Measurements from ENCODE around the gene GRIK5. TPM values are rescaled to one million over a fixed set of nuclear protein-coding genes. Genes with fewer than 3 reads are reported as not detected.

GRIK5 gene
- total and polyA plus RNA-seq, 2 donors: 0.33 to 1.7 TPM

DNA sequence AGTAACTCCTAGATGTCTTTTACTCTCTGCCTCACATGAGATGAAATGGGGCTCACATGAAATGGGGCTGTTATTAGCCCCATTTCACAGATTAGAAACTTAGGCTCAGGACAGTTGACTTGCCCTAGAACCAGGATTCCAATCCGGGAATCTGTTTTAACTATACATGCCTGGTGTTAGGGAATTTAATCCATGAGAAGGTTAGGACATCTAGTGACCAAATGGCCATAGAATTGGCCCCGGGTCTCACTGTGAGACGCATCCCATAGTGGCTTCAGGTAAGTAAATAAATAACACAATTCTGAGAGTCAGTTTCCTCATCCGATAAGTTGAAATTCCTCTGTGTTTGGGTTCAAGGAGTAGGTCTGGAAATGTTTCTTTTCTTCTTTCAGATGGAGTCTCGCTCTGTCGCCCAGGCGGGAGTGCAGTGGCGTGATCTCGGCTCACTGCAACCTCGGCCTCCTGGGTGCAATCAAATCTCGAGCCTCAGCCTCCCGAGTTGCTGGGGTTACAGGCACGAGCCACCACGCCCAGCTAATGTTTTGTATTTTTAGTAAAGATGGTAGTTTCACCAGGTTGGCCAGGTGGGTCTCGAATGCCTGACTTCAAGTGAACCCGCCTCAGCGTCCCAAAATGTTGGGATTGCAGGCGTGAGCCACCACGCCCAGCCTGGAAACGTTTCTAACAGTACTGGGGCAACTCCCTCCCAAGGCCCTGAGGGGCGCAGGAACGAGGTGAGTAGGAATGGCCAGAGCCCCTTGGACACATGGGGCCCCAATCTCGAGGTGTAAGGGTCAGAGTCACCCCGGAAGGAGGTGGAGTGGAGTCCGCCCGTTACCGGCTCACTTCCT lies 4.7 kb upstream of the GRIK5 start:
- Histone ChIP-seq H3K4me1 (ENCODE audit: control insufficient read depth in 2 of 2, insufficient read depth in 2 of 2, low read length in 2 of 2) (peaks cover 17 to 32% of the 10 kb centered on the region in 2 donors), H3K36me3 (ENCODE audit: control insufficient read depth in 2 of 2, insufficient read depth in 2 of 2, low read length in 1 of 2) (peaks cover 13 to 17% of the 10 kb centered on the region in 2 donors), H3K4me3 (ENCODE audit: low read length in 2 of 2) (peak overlapping the region; percentile 86 to 91), H3K27me3 (ENCODE audit: control insufficient read depth in 2 of 2, insufficient read depth in 1 of 2, low read length in 1 of 2) (peaks cover 2 to 13% of the 10 kb centered on the region in 2 donors), H3K9me3 (ENCODE audit: control insufficient read depth in 2 of 2, insufficient read depth in 1 of 2, low read length in 1 of 2) (no peaks in the 10 kb centered on the region), H3K27ac (ENCODE audit: low read depth in 1 of 2, low read length in 1 of 2) (peak overlapping the region; percentile 94 to 98)
- DNase-seq (ENCODE audit: low read depth in 6 of 9, low spot score in 9 of 9): peak in 1 of 9 donors; percentile 12
- WGBS: 68% methylated on average over 27 of the region's 27 CpGs

DNA sequence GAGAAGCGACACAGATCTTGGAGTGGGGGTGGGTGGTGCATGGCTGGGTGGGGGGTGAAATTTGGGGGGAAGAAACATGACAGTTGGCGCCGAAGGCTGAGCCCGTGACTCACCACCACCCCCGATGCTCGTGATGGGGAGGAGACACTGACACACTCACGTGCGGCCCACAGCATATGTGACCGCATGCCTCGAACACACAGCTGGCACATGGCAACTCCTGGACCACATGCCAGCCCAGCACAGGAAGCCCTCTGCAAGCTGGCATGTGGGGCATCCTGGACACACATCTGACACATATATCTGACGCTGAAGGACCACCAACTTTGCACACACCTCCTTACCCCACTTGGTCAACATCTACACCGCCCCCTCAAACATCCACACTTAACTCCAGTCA lies 1.2 kb upstream of the GRIK5 start:
- Histone ChIP-seq H3K36me3 (ENCODE audit: control insufficient read depth in 2 of 2, insufficient read depth in 2 of 2, low read length in 1 of 2) (no peaks in the 10 kb centered on the region), H3K4me1 (ENCODE audit: control insufficient read depth in 2 of 2, insufficient read depth in 2 of 2, low read length in 2 of 2) (peaks cover 14 to 28% of the 10 kb centered on the region in 2 donors), H3K9me3 (ENCODE audit: control insufficient read depth in 2 of 2, insufficient read depth in 1 of 2, low read length in 1 of 2) (no peaks in the 10 kb centered on the region), H3K4me3 (ENCODE audit: low read length in 2 of 2) (no peak overlapping the region), H3K27ac (ENCODE audit: low read depth in 1 of 2, low read length in 1 of 2) (no peak overlapping the region), H3K27me3 (ENCODE audit: control insufficient read depth in 2 of 2, insufficient read depth in 1 of 2, low read length in 1 of 2) (peaks cover 5 to 38% of the 10 kb centered on the region in 2 donors)
- no peak for DNase-seq (ENCODE audit: low read depth in 6 of 9, low spot score in 9 of 9)
- WGBS: 97% methylated on average over 12 of the region's 12 CpGs

DNA sequence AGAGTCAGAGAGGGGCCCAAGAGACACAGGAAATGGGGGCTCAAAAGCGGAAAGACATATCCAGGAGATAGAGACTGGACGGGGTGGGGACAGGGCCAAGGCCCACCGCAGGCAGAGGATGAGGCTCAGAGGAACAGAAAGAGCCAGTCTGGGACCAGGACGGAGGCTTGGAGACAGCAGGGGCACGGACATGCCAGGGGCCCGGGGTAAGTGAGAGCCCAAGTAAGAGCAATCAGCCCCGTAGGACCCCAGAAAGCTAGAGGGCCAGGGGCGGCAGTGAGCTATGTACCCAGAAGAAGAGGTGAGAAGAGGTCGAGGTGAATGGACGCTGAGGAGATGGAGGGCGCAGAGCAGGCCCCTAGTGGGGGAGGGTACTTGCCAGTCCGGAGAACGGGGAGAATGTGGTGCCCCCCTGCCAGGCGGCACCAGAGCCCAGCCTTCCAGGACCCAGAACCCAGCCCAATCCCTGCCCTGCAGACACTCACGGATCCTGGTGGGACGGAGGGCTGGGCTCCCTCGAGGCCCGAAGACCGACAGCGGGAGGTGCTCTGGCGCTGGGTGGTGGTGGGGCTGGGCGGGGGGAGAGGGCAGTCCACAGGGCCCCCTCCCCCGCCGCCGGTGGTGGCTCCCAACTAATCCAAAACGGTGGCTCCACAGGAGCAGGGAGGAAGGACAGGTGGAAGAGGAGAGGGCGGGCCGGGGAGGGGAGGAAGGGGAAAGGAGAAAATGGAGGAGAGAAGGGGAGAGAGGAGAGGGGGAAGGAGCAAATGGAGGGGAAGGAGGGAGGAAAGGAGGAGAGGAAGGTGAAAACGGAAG lies 1.0 kb downstream of the GRIK5 start:
- peak overlapping the region in 1 of 2 donors; percentile 26 for H3K4me3 ChIP-seq (ENCODE audit: low read length in 2 of 2)
- no peaks in the 10 kb centered on the region for H3K36me3 ChIP-seq (ENCODE audit: control insufficient read depth in 2 of 2, insufficient read depth in 2 of 2, low read length in 1 of 2)
- WGBS: 16% methylated on average over 29 of the region's 29 CpGs
- peaks cover 5 to 38% of the 10 kb centered on the region in 2 donors for H3K27me3 ChIP-seq (ENCODE audit: control insufficient read depth in 2 of 2, insufficient read depth in 1 of 2, low read length in 1 of 2)
- H3K27ac ChIP-seq (ENCODE audit: low read depth in 1 of 2, low read length in 1 of 2): no peak overlapping the region
- no peaks in the 10 kb centered on the region for H3K9me3 ChIP-seq (ENCODE audit: control insufficient read depth in 2 of 2, insufficient read depth in 1 of 2, low read length in 1 of 2)
- H3K4me1 ChIP-seq (ENCODE audit: control insufficient read depth in 2 of 2, insufficient read depth in 2 of 2, low read length in 2 of 2): peaks cover 7 to 21% of the 10 kb centered on the region in 2 donors
- no peak for DNase-seq (ENCODE audit: low read depth in 6 of 9, low spot score in 9 of 9)

DNA sequence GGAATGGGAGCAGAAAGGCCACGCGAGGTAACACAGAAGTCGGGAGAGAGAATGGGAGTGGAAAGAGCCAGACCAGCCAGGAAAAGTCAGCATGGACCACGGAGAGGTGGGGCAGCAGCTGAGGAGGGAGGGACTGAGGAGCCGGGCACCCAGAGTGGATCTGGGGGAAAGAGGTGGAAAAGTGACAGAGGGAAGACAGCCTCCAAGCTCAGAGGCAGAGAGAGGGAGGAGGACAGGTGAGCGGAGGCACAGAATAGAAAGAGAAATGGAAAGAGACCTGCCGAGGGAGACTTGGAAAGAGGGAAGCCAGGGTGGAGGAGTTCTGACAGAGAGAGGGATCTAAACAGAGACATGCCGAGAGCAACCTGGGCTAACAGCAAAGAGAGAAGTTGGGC lies 1.6 kb downstream of the GRIK5 start:
- WGBS: 72% methylated on average over 8 of the region's 8 CpGs
- no peaks in the 10 kb centered on the region for H3K36me3 ChIP-seq (ENCODE audit: control insufficient read depth in 2 of 2, insufficient read depth in 2 of 2, low read length in 1 of 2)

DNA sequence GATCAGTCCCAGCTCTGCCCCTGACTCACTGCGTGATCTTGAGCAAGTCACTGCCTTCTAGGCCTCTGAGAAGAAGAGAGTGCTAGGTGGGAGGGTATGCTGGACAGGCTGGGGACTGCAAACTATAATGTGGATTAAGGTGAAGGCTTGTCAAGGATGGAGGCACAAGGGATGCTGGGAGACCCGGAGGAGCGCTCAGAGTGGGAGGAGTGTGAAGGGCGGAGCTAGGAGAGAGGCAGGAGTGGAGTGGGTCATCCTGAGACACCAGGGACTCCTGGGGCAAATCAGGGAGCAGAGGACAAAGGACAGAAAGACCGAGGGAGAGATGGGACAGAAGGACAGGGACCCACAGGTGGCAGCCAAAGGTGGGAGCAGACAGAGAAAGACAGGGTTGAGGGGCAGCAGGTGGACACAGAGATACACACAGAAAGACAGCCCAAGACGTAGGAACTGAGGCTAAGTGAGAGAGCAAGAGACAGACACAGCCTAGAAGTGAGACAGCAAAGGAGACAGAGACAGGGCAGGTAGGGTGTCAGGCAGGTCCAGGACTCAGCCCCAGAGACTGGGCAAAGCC lies 2.6 kb downstream of the GRIK5 start:
- H3K36me3 ChIP-seq (ENCODE audit: control insufficient read depth in 2 of 2, insufficient read depth in 2 of 2, low read length in 1 of 2): no peaks in the 10 kb centered on the region
- H3K4me3 ChIP-seq (ENCODE audit: low read length in 2 of 2): no peak overlapping the region
- DNase-seq (ENCODE audit: low read depth in 6 of 9, low spot score in 9 of 9): no peak
- H3K4me1 ChIP-seq (ENCODE audit: control insufficient read depth in 2 of 2, insufficient read depth in 2 of 2, low read length in 2 of 2): peaks cover 7 to 21% of the 10 kb centered on the region in 2 donors
- H3K9me3 ChIP-seq (ENCODE audit: control insufficient read depth in 2 of 2, insufficient read depth in 1 of 2, low read length in 1 of 2): no peaks in the 10 kb centered on the region
- H3K27ac ChIP-seq (ENCODE audit: low read depth in 1 of 2, low read length in 1 of 2): no peak overlapping the region
- 93% methylated on average over 6 of the region's 6 CpGs for WGBS
- H3K27me3 ChIP-seq (ENCODE audit: control insufficient read depth in 2 of 2, insufficient read depth in 1 of 2, low read length in 1 of 2): peaks cover 5 to 38% of the 10 kb centered on the region in 2 donors

More for the DNA sequence above, 1.6 kb downstream of the GRIK5 start:
- Histone ChIP-seq H3K9me3 (ENCODE audit: control insufficient read depth in 2 of 2, insufficient read depth in 1 of 2, low read length in 1 of 2) (no peaks in the 10 kb centered on the region), H3K4me1 (ENCODE audit: control insufficient read depth in 2 of 2, insufficient read depth in 2 of 2, low read length in 2 of 2) (peaks cover 7 to 21% of the 10 kb centered on the region in 2 donors), H3K27ac (ENCODE audit: low read depth in 1 of 2, low read length in 1 of 2) (no peak overlapping the region), H3K4me3 (ENCODE audit: low read length in 2 of 2) (no peak overlapping the region), H3K27me3 (ENCODE audit: control insufficient read depth in 2 of 2, insufficient read depth in 1 of 2, low read length in 1 of 2) (peaks cover 5 to 38% of the 10 kb centered on the region in 2 donors)
- DNase-seq (ENCODE audit: low read depth in 6 of 9, low spot score in 9 of 9): no peak

DNA sequence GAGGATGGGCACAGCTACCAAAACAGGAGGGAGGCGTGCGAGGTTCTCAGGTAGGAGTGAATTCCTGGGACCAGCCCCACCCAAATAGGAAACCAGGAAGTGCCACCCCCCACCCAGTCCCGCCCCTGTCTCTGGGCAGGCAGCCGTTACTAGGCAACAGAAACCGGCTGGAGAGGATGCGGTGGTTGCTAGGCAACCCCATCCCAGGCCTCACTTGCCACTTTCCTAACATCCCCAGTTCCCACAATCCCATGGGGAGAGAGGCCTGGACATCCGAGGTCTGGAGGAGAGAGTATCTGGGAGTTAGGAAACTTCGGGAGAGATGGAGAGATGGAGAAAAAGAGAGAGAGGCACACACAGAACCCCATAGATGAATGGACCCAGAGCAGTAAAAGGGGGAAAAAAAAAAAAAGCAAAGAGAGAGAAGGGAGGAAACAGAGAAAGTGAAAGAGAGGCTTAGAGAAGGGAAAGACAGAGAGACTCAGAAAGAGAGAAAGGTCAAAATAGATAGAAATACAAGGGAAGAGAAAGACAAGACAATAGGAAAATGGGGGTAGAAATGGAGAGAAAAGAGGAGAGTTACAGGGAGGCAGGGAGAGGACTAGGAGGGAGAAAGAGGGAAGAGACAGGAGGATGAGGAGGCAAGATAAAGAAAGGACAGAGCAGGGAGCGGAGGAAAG lies 3.8 kb downstream of the GRIK5 start:
- H3K9me3 ChIP-seq (ENCODE audit: control insufficient read depth in 2 of 2, insufficient read depth in 1 of 2, low read length in 1 of 2): no peaks in the 10 kb centered on the region
- H3K4me1 ChIP-seq (ENCODE audit: control insufficient read depth in 2 of 2, insufficient read depth in 2 of 2, low read length in 2 of 2): peaks cover 7 to 21% of the 10 kb centered on the region in 2 donors
- H3K27ac ChIP-seq (ENCODE audit: low read depth in 1 of 2, low read length in 1 of 2): no peak overlapping the region
- no peaks in the 10 kb centered on the region for H3K36me3 ChIP-seq (ENCODE audit: control insufficient read depth in 2 of 2, insufficient read depth in 2 of 2, low read length in 1 of 2)
- DNase-seq (ENCODE audit: low read depth in 6 of 9, low spot score in 9 of 9): no peak
- 88% methylated on average over 9 of the region's 9 CpGs for WGBS
- no peak overlapping the region for H3K4me3 ChIP-seq (ENCODE audit: low read length in 2 of 2)
- H3K27me3 ChIP-seq (ENCODE audit: control insufficient read depth in 2 of 2, insufficient read depth in 1 of 2, low read length in 1 of 2): peaks cover 5 to 38% of the 10 kb centered on the region in 2 donors

DNA sequence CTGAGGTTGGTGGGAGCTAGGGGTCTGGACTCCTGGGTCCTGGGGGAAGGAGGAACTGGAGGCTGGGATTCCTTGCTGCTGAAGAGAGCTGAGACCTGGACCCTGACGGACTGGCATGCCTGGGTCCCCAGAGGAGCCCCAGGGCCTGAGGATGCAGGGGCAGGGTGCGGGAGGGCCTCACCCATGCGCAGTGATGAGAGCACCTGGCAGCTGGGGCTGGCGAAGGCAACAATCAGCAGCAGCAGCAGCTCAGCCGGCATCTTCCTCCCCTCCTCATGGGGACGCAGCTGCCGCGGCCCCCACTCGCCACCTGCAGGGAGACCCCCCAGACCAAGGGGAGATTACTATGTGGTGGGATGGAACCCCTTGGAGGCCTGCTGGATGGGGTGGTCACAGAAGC lies 4.5 kb downstream of the GRIK5 start:
- no peak overlapping the region for H3K4me3 ChIP-seq (ENCODE audit: low read length in 2 of 2)
- no peaks in the 10 kb centered on the region for H3K9me3 ChIP-seq (ENCODE audit: control insufficient read depth in 2 of 2, insufficient read depth in 1 of 2, low read length in 1 of 2)
- H3K4me1 ChIP-seq (ENCODE audit: control insufficient read depth in 2 of 2, insufficient read depth in 2 of 2, low read length in 2 of 2): peaks cover 7 to 17% of the 10 kb centered on the region in 2 donors
- DNase-seq (ENCODE audit: low read depth in 6 of 9, low spot score in 9 of 9): no peak
- H3K27me3 ChIP-seq (ENCODE audit: control insufficient read depth in 2 of 2, insufficient read depth in 1 of 2, low read length in 1 of 2): peaks cover 5 to 33% of the 10 kb centered on the region in 2 donors
- H3K36me3 ChIP-seq (ENCODE audit: control insufficient read depth in 2 of 2, insufficient read depth in 2 of 2, low read length in 1 of 2): no peaks in the 10 kb centered on the region
- H3K27ac ChIP-seq (ENCODE audit: low read depth in 1 of 2, low read length in 1 of 2): no peak overlapping the region
- 97% methylated on average over 9 of the region's 9 CpGs for WGBS

DNA sequence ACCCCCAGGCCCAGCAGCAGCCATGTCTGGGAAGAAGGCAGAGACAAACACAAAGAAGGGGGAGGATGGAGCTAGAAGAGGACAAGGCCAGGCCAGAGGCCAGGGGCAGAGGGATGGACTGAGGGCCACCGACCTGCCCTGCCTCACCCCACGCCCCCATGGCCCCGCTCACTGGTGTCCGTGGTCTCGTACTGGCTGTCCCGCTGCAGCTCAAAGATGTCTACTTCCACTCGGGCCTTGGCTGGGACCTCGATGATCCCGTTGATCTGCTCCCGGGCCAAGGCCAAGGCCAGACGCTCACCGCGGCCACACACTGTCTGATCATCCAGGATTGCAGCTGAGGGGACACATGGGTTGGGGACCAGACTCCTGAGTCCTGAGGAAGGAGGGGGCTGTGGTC lies 5.0 kb downstream of the GRIK5 start:
- Histone ChIP-seq H3K9me3 (ENCODE audit: control insufficient read depth in 2 of 2, insufficient read depth in 1 of 2, low read length in 1 of 2) (no peaks in the 10 kb centered on the region), H3K27me3 (ENCODE audit: control insufficient read depth in 2 of 2, insufficient read depth in 1 of 2, low read length in 1 of 2) (peaks cover 5 to 28% of the 10 kb centered on the region in 2 donors), H3K27ac (ENCODE audit: low read depth in 1 of 2, low read length in 1 of 2) (no peak overlapping the region), H3K4me3 (ENCODE audit: low read length in 2 of 2) (no peak overlapping the region), H3K36me3 (ENCODE audit: control insufficient read depth in 2 of 2, insufficient read depth in 2 of 2, low read length in 1 of 2) (no peaks in the 10 kb centered on the region), H3K4me1 (ENCODE audit: control insufficient read depth in 2 of 2, insufficient read depth in 2 of 2, low read length in 2 of 2) (peaks cover 5 to 13% of the 10 kb centered on the region in 2 donors)
- no peak for DNase-seq (ENCODE audit: low read depth in 6 of 9, low spot score in 9 of 9)
- WGBS: 96% methylated on average over 13 of the region's 13 CpGs
